B cell (primary cell): ENCODE data around the gene CLRN2. TPM values are rescaled to one million over a fixed set of nuclear protein-coding genes. Genes with fewer than 3 reads are reported as not detected.

ENCODE experiments used
- ATAC-seq: fragments of 200-7000 bp; cut with Tn5 transposase; one replicate; pipeline ENCODE4 v1.10.0; 2021; ENCODE audit warnings: low read depth, mild to moderate bottlenecking, moderate number of reproducible peaks, moderate library complexity
- CTCF ChIA-PET: fragments of 350-600 bp; sonication (Branson Sonifier 250); formaldehyde crosslinking; loops from one replicate; lab custom pipeline; 2021; ENCODE audit warnings: antibody characterized with exemption, inconsistent platforms; lab: Charles Lee
- POLR2A ChIA-PET: fragments of 350-600 bp; sonication (Branson Sonifier 250); formaldehyde crosslinking; loops from one replicate; lab custom pipeline; 2021; ENCODE audit warnings: antibody characterized with exemption; lab: Charles Lee
- DNase-seq: peaks from one replicate; pipeline ENCODE4 v3.0.0; 2013
- H2AFZ ChIP-seq: 2 replicates; pipeline ENCODE4 v1.6.1; 2012; ENCODE audit warnings: mild to moderate bottlenecking, low read depth, low read length; ENCODE audit not compliant: insufficient read depth, poor library complexity, severe bottlenecking
- H3K27ac ChIP-seq, 2 donors: 1 replicate in 1 of 2; 2 replicates in 1 of 2; pipeline ENCODE4 v1.5.1; 2012 to 2013; ENCODE audit warnings: low read length in 2 of 2, mild to moderate bottlenecking in 2 of 2, moderate library complexity in 1 of 2
- H3K27me3 ChIP-seq, 4 experiments: fragments of 200-600 bp in 1 of 4; sonication (generic) in 1 of 4; replicated peaks in 1 of 4; 1 replicate in 2 of 4; 2 replicates in 2 of 4; pipeline versions ENCODE4 v1.6.1 to v1.7.0; 2013 to 2016; ENCODE audit warnings: low read length in 3 of 4, mild to moderate bottlenecking in 2 of 4, mixed read lengths in 1 of 4, moderate library complexity in 1 of 4; ENCODE audit not compliant: insufficient read depth in 4 of 4, control insufficient read depth in 3 of 4; ENCODE audit errors: control extremely low read depth in 1 of 4
- H3K36me3 ChIP-seq, 2 experiments: replicated peaks in 1 of 2; 1 replicate in 1 of 2; 2 replicates in 1 of 2; pipeline versions ENCODE4 v1.6.1 to v1.7.1; 2013; ENCODE audit warnings: low read length in 1 of 2; ENCODE audit not compliant: insufficient read depth in 2 of 2, control insufficient read depth in 1 of 2; ENCODE audit errors: control extremely low read depth in 1 of 2, extremely low read depth in 1 of 2
- H3K4me1 ChIP-seq, 2 donors: fragments of 200-600 bp in 1 of 2; sonication (generic) in 1 of 2; 1 replicate in 1 of 2; 2 replicates in 1 of 2; pipeline versions ENCODE4 v1.5.1 to v1.6.1; 2013 to 2017; ENCODE audit warnings: low read length in 2 of 2; ENCODE audit not compliant: control insufficient read depth in 2 of 2, insufficient read depth in 2 of 2
- H3K4me2 ChIP-seq: replicated peaks from 2 replicates; pipeline ENCODE3; 2012; ENCODE audit warnings: mild to moderate bottlenecking, low read depth, low read length; ENCODE audit not compliant: poor library complexity, severe bottlenecking
- H3K4me3 ChIP-seq, 5 experiments: fragments of 200-600 bp in 1 of 5; sonication (generic) in 1 of 5; 1 replicate in 3 of 5; 2 replicates in 2 of 5; pipeline versions ENCODE4 v1.5.1 to v1.7.0; 2011 to 2016; ENCODE audit warnings: low read length in 4 of 5, mild to moderate bottlenecking in 4 of 5, low read depth in 2 of 5, control low read depth in 1 of 5, moderate library complexity in 1 of 5; ENCODE audit not compliant: insufficient read depth in 1 of 5; ENCODE audit errors: control extremely low read depth in 1 of 5, extremely low read depth in 1 of 5
- H3K79me2 ChIP-seq: fragments of 200-600 bp; sonication (generic); one replicate; pipeline ENCODE4 v1.6.0; 2016; ENCODE audit warnings: low read length; ENCODE audit not compliant: control insufficient read depth, insufficient read depth
- H3K9ac ChIP-seq: fragments of 200-600 bp; sonication (generic); 2 replicates; pipeline ENCODE4 v1.6.1; 2017; ENCODE audit warnings: mild to moderate bottlenecking, low read length, moderate library complexity
- H3K9me3 ChIP-seq, 3 donors: one replicate each; pipeline versions ENCODE4 v1.6.1 to v1.7.1; 2013; ENCODE audit warnings: low read length in 2 of 3; ENCODE audit not compliant: control insufficient read depth in 2 of 3, insufficient read depth in 1 of 3; ENCODE audit errors: control extremely low read depth in 1 of 3
- H4K20me1 ChIP-seq: 2 replicates; pipeline ENCODE4 v1.6.0; 2012; ENCODE audit warnings: mild to moderate bottlenecking, low read length; ENCODE audit not compliant: insufficient read depth, control insufficient read depth, poor library complexity, severe bottlenecking
- H3K27ac Mint-ChIP-seq: one replicate; pipeline ENCODE4 v1.8.0; 2021; ENCODE audit warnings: mixed read lengths
- H3K27me3 Mint-ChIP-seq: one replicate; pipeline ENCODE4 v1.8.0; 2021; ENCODE audit warnings: mixed read lengths
- H3K4me1 Mint-ChIP-seq: one replicate; pipeline ENCODE4 v1.8.0; 2021; ENCODE audit warnings: mixed read lengths
- H3K4me3 Mint-ChIP-seq: one replicate; pipeline ENCODE4 v1.8.0; 2021; ENCODE audit warnings: mixed read lengths
- H3K9me3 Mint-ChIP-seq: one replicate; pipeline ENCODE4 v1.8.0; 2022; ENCODE audit warnings: mixed read lengths; ENCODE audit not compliant: insufficient read depth
- CTCF ChIP-seq: fragments of 200-600 bp; IDR thresholded peaks from one replicate; pipeline ENCODE4 v1.8.0; 2022; ENCODE audit warnings: antibody characterized with exemption, mild to moderate bottlenecking
- EZH2 ChIP-seq: IDR thresholded peaks from 2 replicates; pipeline ENCODE4 v1.6.1; 2012; ENCODE audit warnings: borderline replicate concordance, low read depth, mild to moderate bottlenecking, moderate library complexity, low read length; ENCODE audit not compliant: insufficient read depth, poor library complexity, severe bottlenecking
- WGBS: methylation state at CpG from one replicate; pipeline ENCODE4 v1.1.5; 2013; ENCODE audit warnings: missing lambda C conversion rate; ENCODE audit not compliant: insufficient coverage; 5-methylcytosine and 5-hydroxymethylcytosine counted together
- intact Hi-C: fragments of 100-400 bp; cut with micrococcal nuclease; formaldehyde crosslinking; loops from one replicate; pipeline ENCODE4 v1.10.0; 2022
- polyA plus RNA-seq: library from polyadenylated mRNA; depleted of rRNA; stranded (reverse); fragments of >200 nt; gene quantifications from 2 replicates; pipeline ENCODE4 v1.2.3, GENCODE V29; 2012
- total RNA-seq, 2 donors: library from RNA; stranded (reverse); fragments of 120-200 nt in 1 of 2; gene quantifications; 1 replicate in 1 of 2; 2 replicates in 1 of 2; pipeline versions ENCODE4 v1.2.3 to v1.2.4, GENCODE V29; 2013 to 2022

The CLRN2 gene
- total and polyA plus RNA-seq, 2 donors (not counting 1 experiment from before 2014, with no cell fraction given) = not detected

- H2AFZ ChIP-seq = no peak overlapping the region
- ATAC-seq (no peak), DNase-seq (no peak)
- Mint-ChIP-seq H3K27me3 (peaks cover 32% of the 10 kb centered on the region), H3K9me3 (no peaks in the 10 kb centered on the region), H3K27ac (no peak overlapping the region), H3K4me3 (no peak overlapping the region), H3K4me1 (no peaks in the 10 kb centered on the region)
- H3K9me3 ChIP-seq = no peaks in the 10 kb centered on the region
- POLR2A ChIA-PET = no interaction called here
- H3K27me3 ChIP-seq = peaks cover 0 to 3% (median 0%) of the 10 kb centered on the region in 4 experiments
- TF ChIP-seq CTCF (no peak), EZH2 (no peak)
- no peaks in the 10 kb centered on the region for H3K79me2 ChIP-seq
- no peak overlapping the region for H3K4me2 ChIP-seq
- no peak overlapping the region for H3K9ac ChIP-seq
- 44% methylated on average over 2 of the region's 5 CpGs for WGBS
- no peaks in the 10 kb centered on the region for H4K20me1 ChIP-seq
- H3K4me1 ChIP-seq = no peaks in the 10 kb centered on the region
- H3K36me3 ChIP-seq = no peaks in the 10 kb centered on the region
- intact Hi-C loops = no loop called here
- CTCF ChIA-PET = no interaction called here
- no peak overlapping the region for H3K4me3 ChIP-seq
- no peak overlapping the region for H3K27ac ChIP-seq
Measured at GRCh38 chr4:17552427-17552826, 37.5 kb downstream of the CLRN2 start.

GRCh38 chr4:17554568-17554967, 39.6 kb downstream of the CLRN2 start:
- ChIA-PET CTCF (interaction anchor here (1.8 kb wide), 1 partner anchor 82 kb away, joined by 10 read pairs; no protein-coding TSS in a partner anchor), POLR2A (no interaction called here)
- Mint-ChIP-seq H3K27ac (no peak overlapping the region), H3K9me3 (no peaks in the 10 kb centered on the region), H3K27me3 (peaks cover 32% of the 10 kb centered on the region), H3K4me3 (no peak overlapping the region), H3K4me1 (no peaks in the 10 kb centered on the region)
- Histone ChIP-seq H3K36me3 (no peaks in the 10 kb centered on the region), H3K4me1 (no peaks in the 10 kb centered on the region), H2AFZ (no peak overlapping the region), H3K79me2 (no peaks in the 10 kb centered on the region), H3K9ac (no peak overlapping the region), H4K20me1 (no peaks in the 10 kb centered on the region), H3K4me3 (no peak overlapping the region), H3K9me3 (no peaks in the 10 kb centered on the region), H3K27me3 (peaks cover 0 to 3% (median 0%) of the 10 kb centered on the region in 4 experiments), H3K4me2 (no peak overlapping the region), H3K27ac (no peak overlapping the region)
- ATAC-seq (no peak), DNase-seq (no peak)
- no peak for TF ChIP-seq CTCF
- TF ChIP-seq EZH2 = no peak
- WGBS = 73% methylated on average over 4 of the region's 4 CpGs
- intact Hi-C loops = no loop called here
